ENCODE data around the gene ZC3H7B. TPM values are rescaled to one million over a fixed set of nuclear protein-coding genes. Genes with fewer than 3 reads are reported as not detected.

Gene ZC3H7B
- total RNA-seq = 10 to 100 TPM; 32.0 to 34.1 (median 33.1) TPM
- 10 to 100 TPM; 12.0 to 31.0 (median 17.8) TPM for polyA plus RNA-seq
- long read RNA-seq, donor 1, partial matches to known transcripts = 3 of 4 reads
- long read RNA-seq, donor 1, other reads (novel, unspliced or antisense) = 1 of 4 reads
- long read RNA-seq, donor 2, partial matches to known transcripts = 5 of 11 reads
- long read RNA-seq, donor 2, other reads (novel, unspliced or antisense) = 6 of 11 reads

GRCh38 chr22:41301085-41302020 is at the start of gene ZC3H7B:
Gene ZC3H7B, plus strand, starts transcription at chr22:41301525. Its CDS starts 19,136 bp downstream, at chr22:41320661.
- Histone ChIP-seq H3K9me3 (no peaks in the 10 kb centered on the region), H3K36me3 (ENCODE audit: insufficient read depth in 1 of 2, low read depth in 1 of 2) (peaks cover 0 to 5% of the 10 kb centered on the region in 2 donors), H3K27me3 (ENCODE audit: insufficient read depth in 3 of 3, low read length in 2 of 3) (no peaks in the 10 kb centered on the region), H3K4me3 (peak within 1 kb of the TSS; percentile 100), H3K4me1 (peaks cover 23% of the 10 kb centered on the region), H3K27ac (peak within 1 kb of the TSS; percentile 86)
- intact Hi-C loops (cut with DNase I) = loop anchor here in 1 of 2 donors (1.0 kb wide), 1 partner anchor 13 kb away; no protein-coding TSS in a partner anchor
- ATAC-seq (peak; percentile 92 to 95 (median 94)), DNase-seq (peak; percentile 80 to 90)
- 0% methylated on average over 56 to 74 of the region's 74 CpGs for WGBS, 3 donors
- TF ChIP-seq CTCF (IDR thresholded peaks at IDR 0.05) = peak; percentile 57

DNA sequence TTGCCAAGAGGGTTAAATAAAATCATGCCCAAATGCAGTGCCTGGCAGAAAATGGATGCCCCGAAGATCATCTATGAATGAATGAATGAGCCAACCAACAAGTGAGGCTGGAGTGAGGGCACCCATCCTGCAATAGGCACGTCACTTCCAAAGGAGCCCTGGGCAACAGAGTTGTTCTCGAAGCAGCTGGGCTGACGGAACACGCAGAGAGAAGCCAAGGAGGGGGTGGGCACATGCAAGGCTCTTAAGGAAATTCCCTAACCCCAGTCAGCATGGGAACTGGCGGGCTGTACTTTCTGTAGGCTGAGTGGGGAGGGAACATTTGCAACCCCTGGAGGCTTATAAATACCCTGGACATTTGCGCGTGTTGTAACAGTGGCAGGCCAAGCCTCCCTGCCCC is 49.0 kb upstream of the ZC3H7B start:
- Histone ChIP-seq H3K27me3 (ENCODE audit: insufficient read depth in 3 of 3, low read length in 2 of 3) (no peaks in the 10 kb centered on the region), H3K27ac (no peak overlapping the region), H3K36me3 (ENCODE audit: insufficient read depth in 1 of 2, low read depth in 1 of 2) (peaks cover 0 to 98% of the 10 kb centered on the region in 2 donors), H3K9me3 (no peaks in the 10 kb centered on the region), H3K4me1 (no peaks in the 10 kb centered on the region), H3K4me3 (no peak overlapping the region)
- no peak for ATAC-seq
- 89 to 94% (median 91%) methylated on average over 8 of the region's 8 CpGs for WGBS, 3 donors
- intact Hi-C loops (cut with DNase I) = no loop called here
- no peak for DNase-seq
- TF ChIP-seq CTCF (IDR thresholded peaks at IDR 0.05) = no peak

DNA sequence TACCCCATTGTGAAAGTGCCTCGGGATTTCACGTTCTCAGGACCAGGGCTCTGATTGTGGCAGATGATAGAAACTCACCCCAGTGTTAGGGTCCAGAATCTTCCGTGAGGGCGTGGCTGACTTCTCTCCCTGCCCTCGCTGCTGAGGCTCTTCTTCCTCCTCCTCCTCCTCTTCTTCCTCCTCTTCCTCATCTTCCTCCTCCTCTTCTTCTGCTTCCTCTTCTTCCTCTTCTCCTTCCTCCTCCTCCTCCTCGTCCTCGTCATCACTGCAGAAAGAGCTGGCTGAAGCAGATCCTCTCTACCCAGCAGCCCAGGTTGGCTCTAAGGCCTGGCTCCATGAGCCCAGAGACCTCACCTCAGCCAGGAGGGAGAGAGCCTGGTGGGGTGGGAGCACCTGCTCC is 47.1 kb upstream of the ZC3H7B start:
- Histone ChIP-seq H3K27ac (no peak overlapping the region), H3K36me3 (ENCODE audit: insufficient read depth in 1 of 2, low read depth in 1 of 2) (peaks cover 0 to 98% of the 10 kb centered on the region in 2 donors), H3K4me1 (no peaks in the 10 kb centered on the region), H3K9me3 (no peaks in the 10 kb centered on the region), H3K27me3 (ENCODE audit: insufficient read depth in 3 of 3, low read length in 2 of 3) (no peaks in the 10 kb centered on the region), H3K4me3 (no peak overlapping the region)
- 88 to 98% (median 94%) methylated on average over 7 of the region's 7 CpGs for WGBS, 3 donors
- ATAC-seq = no peak
- TF ChIP-seq CTCF (IDR thresholded peaks at IDR 0.05) = no peak
- no peak for DNase-seq
- intact Hi-C loops (cut with DNase I) = no loop called here

DNA sequence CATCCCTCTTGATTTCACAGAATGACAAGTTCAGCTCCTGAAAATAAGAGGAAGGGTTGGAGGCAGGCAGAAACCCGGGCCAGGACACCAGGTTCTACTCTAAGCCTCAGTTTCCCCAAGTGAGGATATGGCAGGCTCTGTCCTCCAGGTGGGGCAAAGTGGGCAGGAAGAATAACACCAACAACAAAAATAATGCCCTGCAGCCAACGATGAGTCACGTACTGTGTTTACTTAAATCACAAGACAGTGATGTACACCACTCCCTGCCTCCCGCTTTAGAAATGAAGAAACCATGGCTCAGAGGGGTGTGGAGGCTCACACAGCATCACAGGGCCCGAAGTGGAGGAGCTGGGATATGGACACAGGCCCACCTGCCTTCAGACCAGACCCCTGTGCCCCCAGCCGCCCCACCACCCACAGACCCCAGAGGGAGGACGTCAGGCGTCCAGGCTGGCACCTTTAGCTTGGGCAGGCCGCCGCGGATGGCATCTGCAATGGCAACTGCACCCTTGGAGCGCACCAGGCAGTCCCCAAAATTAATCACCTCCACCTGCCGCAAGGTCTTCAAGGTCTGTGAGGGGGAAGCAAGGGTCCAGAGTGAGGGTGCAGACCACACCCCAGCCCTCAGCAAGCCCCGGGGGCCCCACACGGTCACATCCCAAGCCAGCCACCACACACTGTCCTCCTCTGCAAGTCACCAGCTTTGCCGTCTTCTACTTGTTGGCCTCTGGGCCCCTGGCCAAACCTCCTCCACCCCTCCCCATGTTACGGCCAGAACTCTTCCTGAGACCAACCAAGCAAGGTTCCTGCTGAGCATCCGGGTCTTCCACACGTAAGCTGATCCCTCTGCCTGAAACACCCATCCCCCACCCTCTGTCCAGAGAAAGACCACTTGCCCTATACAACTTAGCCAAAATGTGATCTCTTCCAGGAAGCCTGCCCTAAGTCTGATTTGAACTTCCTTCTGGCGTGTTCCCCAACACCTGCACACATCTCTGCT is 44.8 kb upstream of the ZC3H7B start:
- ATAC-seq (peak in 3 of 4 donors; percentile 34 to 73 (median 34)), DNase-seq (no peak)
- no peak for TF ChIP-seq CTCF (IDR thresholded peaks at IDR 0.05)
- Histone ChIP-seq H3K4me3 (no peak overlapping the region), H3K27me3 (ENCODE audit: insufficient read depth in 3 of 3, low read length in 2 of 3) (no peaks in the 10 kb centered on the region), H3K4me1 (no peaks in the 10 kb centered on the region), H3K27ac (no peak overlapping the region), H3K9me3 (no peaks in the 10 kb centered on the region), H3K36me3 (ENCODE audit: insufficient read depth in 1 of 2, low read depth in 1 of 2) (peaks cover 0 to 98% of the 10 kb centered on the region in 2 donors)
- intact Hi-C loops (cut with DNase I) = no loop called here
- WGBS, 3 donors = 81 to 83% (median 81%) methylated on average over 20 of the region's 20 CpGs

Data from psoas muscle (tissue), 8 donors.